MM.1S (cell line): ENCODE results near the gene APPBP2.

Experiments used
- DNase-seq: peaks from one replicate; pipeline ENCODE4 v3.0.0-alpha.2; 2015
- H2AFZ ChIP-seq: fragments of 300-600 bp; sonication (generic); 2 replicates; pipeline ENCODE4 v1.6.0; 2016; ENCODE audit warnings: antibody characterized with exemption, low read length
- H3F3A ChIP-seq: fragments of 300-600 bp; sonication (generic); 2 replicates; pipeline ENCODE4 v1.6.1; 2016; ENCODE audit warnings: mild to moderate bottlenecking, antibody characterized with exemption, low read length, moderate library complexity, mixed read lengths; ENCODE audit not compliant: insufficient read depth
- H3K27ac ChIP-seq: fragments of 300-600 bp; sonication (generic); 2 replicates; pipeline ENCODE4 v1.5.1; 2016; ENCODE audit warnings: mild to moderate bottlenecking, low read length
- H3K27me3 ChIP-seq: fragments of 300-600 bp; sonication (generic); replicated peaks from 2 replicates; pipeline ENCODE4 v1.6.0; 2016; ENCODE audit warnings: low read length; ENCODE audit not compliant: insufficient read depth
- H3K36me3 ChIP-seq: fragments of 300-600 bp; sonication (generic); replicated peaks from 2 replicates; pipeline ENCODE4 v1.6.1; 2016; ENCODE audit warnings: mild to moderate bottlenecking, low read length, mixed read lengths; ENCODE audit not compliant: insufficient read depth
- H3K4me1 ChIP-seq: fragments of 300-600 bp; sonication (generic); 2 replicates; pipeline ENCODE4 v1.6.1; 2016; ENCODE audit warnings: low read length, mixed read lengths
- H3K4me2 ChIP-seq: fragments of 300-600 bp; sonication (generic); 2 replicates; pipeline ENCODE4 v1.6.0; 2016; ENCODE audit warnings: low read depth, low read length
- H3K4me3 ChIP-seq: fragments of 300-600 bp; sonication (generic); 2 replicates; pipeline ENCODE4 v1.5.1; 2016; ENCODE audit warnings: low read length, mixed read lengths
- H3K79me2 ChIP-seq: fragments of 300-600 bp; sonication (generic); 2 replicates; pipeline ENCODE4 v1.6.1; 2016; ENCODE audit warnings: mixed run types, low read length, mixed read lengths
- H3K9ac ChIP-seq: fragments of 300-600 bp; sonication (generic); 2 replicates; pipeline ENCODE4 v1.6.1; 2016; ENCODE audit warnings: low read length, mixed read lengths
- H3K9me2 ChIP-seq: fragments of 300-600 bp; sonication (generic); replicated peaks from 2 replicates; pipeline ENCODE4 v1.6.1; 2016; ENCODE audit warnings: mild to moderate bottlenecking, low read length, mixed read lengths; ENCODE audit not compliant: insufficient read depth
- H3K9me3 ChIP-seq: fragments of 300-600 bp; sonication (generic); replicated peaks from 2 replicates; pipeline ENCODE4 v1.6.1; 2016; ENCODE audit warnings: mild to moderate bottlenecking, low read length, mixed read lengths; ENCODE audit not compliant: insufficient read depth
- H4K20me1 ChIP-seq: fragments of 300-600 bp; sonication (generic); 2 replicates; pipeline ENCODE4 v1.6.1; 2016; ENCODE audit warnings: mild to moderate bottlenecking, low read length, moderate library complexity, mixed read lengths; ENCODE audit not compliant: insufficient read depth
- EZH2 ChIP-seq: fragments of 300-600 bp; sonication (generic); optimal IDR thresholded peaks from 2 replicates; pipeline ENCODE3; 2017; ENCODE audit warnings: low read depth, mild to moderate bottlenecking, antibody characterized with exemption, low read length, mixed read lengths
- EZH2phosphoT487 ChIP-seq: fragments of 300-600 bp; sonication (generic); IDR thresholded peaks from 2 replicates; pipeline ENCODE4 v1.6.1; 2018; ENCODE audit warnings: antibody characterized with exemption, low read length
- TF ChIP-seq, protein P1 (sequence below): fragments of 300-600 bp; sonication (generic); IDR thresholded peaks from 2 replicates; pipeline ENCODE4 v1.5.1; 2016; ENCODE audit warnings: antibody characterized with exemption, low read length, mixed read lengths

APPBP2 gene

GRCh38 chr17:60403523-60403810 lies 122.6 kb downstream of the APPBP2 start:
- Histone ChIP-seq H3K4me1 (no peaks in the 10 kb centered on the region), H3F3A (no peaks in the 10 kb centered on the region), H3K79me2 (no peaks in the 10 kb centered on the region), H3K9me3 (no peaks in the 10 kb centered on the region), H3K27ac (no peak overlapping the region), H3K36me3 (no peaks in the 10 kb centered on the region), H3K9me2 (no peaks in the 10 kb centered on the region), H3K4me3 (no peak overlapping the region), H3K9ac (no peak overlapping the region), H2AFZ (no peak overlapping the region), H3K4me2 (no peak overlapping the region), H3K27me3 (no peaks in the 10 kb centered on the region), H4K20me1 (no peaks in the 10 kb centered on the region)
- no peak for TF ChIP-seq EZH2
- TF ChIP-seq, protein P1, sequence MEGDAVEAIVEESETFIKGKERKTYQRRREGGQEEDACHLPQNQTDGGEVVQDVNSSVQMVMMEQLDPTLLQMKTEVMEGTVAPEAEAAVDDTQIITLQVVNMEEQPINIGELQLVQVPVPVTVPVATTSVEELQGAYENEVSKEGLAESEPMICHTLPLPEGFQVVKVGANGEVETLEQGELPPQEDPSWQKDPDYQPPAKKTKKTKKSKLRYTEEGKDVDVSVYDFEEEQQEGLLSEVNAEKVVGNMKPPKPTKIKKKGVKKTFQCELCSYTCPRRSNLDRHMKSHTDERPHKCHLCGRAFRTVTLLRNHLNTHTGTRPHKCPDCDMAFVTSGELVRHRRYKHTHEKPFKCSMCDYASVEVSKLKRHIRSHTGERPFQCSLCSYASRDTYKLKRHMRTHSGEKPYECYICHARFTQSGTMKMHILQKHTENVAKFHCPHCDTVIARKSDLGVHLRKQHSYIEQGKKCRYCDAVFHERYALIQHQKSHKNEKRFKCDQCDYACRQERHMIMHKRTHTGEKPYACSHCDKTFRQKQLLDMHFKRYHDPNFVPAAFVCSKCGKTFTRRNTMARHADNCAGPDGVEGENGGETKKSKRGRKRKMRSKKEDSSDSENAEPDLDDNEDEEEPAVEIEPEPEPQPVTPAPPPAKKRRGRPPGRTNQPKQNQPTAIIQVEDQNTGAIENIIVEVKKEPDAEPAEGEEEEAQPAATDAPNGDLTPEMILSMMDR: no peak
- TF ChIP-seq EZH2phosphoT487: no peak
- no peak for DNase-seq

DNA sequence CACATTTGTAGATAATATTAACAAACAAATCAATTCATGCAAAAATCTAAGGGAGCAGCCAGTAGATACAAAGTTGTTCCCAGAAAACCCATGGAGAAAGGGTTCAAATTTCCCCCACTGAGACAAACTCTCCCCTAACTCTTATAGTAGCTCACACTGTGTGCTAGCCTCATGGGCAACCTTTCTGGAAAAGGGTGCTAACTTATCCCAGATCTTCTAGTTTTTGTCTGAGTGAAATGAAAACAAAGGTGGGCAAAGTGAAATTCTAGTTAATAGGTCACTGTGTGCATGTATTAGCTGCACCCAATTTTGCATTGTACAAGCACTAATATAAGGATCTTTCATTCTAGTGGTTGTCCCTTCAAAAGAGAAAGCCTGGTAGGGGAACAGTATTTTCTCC lies 124.2 kb downstream of the APPBP2 start:
- Histone ChIP-seq H3K9me3 (no peaks in the 10 kb centered on the region), H3K4me3 (no peak overlapping the region), H3K9me2 (no peaks in the 10 kb centered on the region), H4K20me1 (no peaks in the 10 kb centered on the region), H2AFZ (no peak overlapping the region), H3K9ac (no peak overlapping the region), H3K4me1 (no peaks in the 10 kb centered on the region), H3K79me2 (no peaks in the 10 kb centered on the region), H3F3A (no peaks in the 10 kb centered on the region), H3K27ac (no peak overlapping the region), H3K27me3 (no peaks in the 10 kb centered on the region), H3K36me3 (no peaks in the 10 kb centered on the region), H3K4me2 (no peak overlapping the region)
- no peak for DNase-seq
- TF ChIP-seq EZH2phosphoT487 (no peak), EZH2 (no peak)
- TF ChIP-seq, protein P1: no peak

GRCh38 chr17:60398227-60398959 lies 127.6 kb downstream of the APPBP2 start:
- no peak for DNase-seq
- no peak overlapping the region for H3K27ac ChIP-seq
- H4K20me1 ChIP-seq: no peaks in the 10 kb centered on the region
- no peak overlapping the region for H2AFZ ChIP-seq
- no peaks in the 10 kb centered on the region for H3K36me3 ChIP-seq
- no peaks in the 10 kb centered on the region for H3K27me3 ChIP-seq
- TF ChIP-seq EZH2: no peak
- TF ChIP-seq EZH2phosphoT487: no peak
- TF ChIP-seq, protein P1: no peak
- H3K9me2 ChIP-seq: no peaks in the 10 kb centered on the region
- no peak overlapping the region for H3K9ac ChIP-seq
- H3K79me2 ChIP-seq: no peaks in the 10 kb centered on the region
- H3K4me1 ChIP-seq: no peaks in the 10 kb centered on the region
- H3K4me3 ChIP-seq: no peak overlapping the region
- H3F3A ChIP-seq: no peaks in the 10 kb centered on the region
- H3K9me3 ChIP-seq: no peaks in the 10 kb centered on the region
- H3K4me2 ChIP-seq: no peak overlapping the region
